OCI-LY7 (cell line): ENCODE results near the gene LRRC28. TPM values are rescaled to one million over a fixed set of nuclear protein-coding genes. Genes with fewer than 3 reads are reported as not detected.

Source experiments
- BruUV-seq: library from RNA; stranded (reverse); fragments of 400-500 nt; replicated peaks from 2 replicates; lab custom pipeline; 2021; lab: Mats Ljungman, UMichigan
- CTCF ChIA-PET: fragments of 300-600 bp; sonication (Branson Sonifier 250); formaldehyde crosslinking; loops from one replicate; lab custom pipeline; 2022; ENCODE audit warnings: antibody characterized with exemption; ENCODE audit not compliant: unreplicated experiment; lab: Charles Lee
- POLR2A ChIA-PET: fragments of 300-600 bp; sonication (Branson Sonifier 250); formaldehyde crosslinking; loops from one replicate; lab custom pipeline; 2022; ENCODE audit warnings: antibody characterized with exemption; lab: Charles Lee
- DNase-seq: peaks from one replicate; pipeline ENCODE4 v3.0.0-alpha.2; 2015; ENCODE audit warnings: low spot score
- H2AFZ ChIP-seq: fragments of 200-600 bp; sonication (generic), shearing (Covaris generic); 2 replicates; pipeline ENCODE4 v1.6.1; 2014; ENCODE audit warnings: mild to moderate bottlenecking, antibody characterized with exemption, low read length, moderate library complexity
- H3K27ac ChIP-seq: fragments of 200-600 bp; sonication (generic); 2 replicates; pipeline ENCODE4 v1.5.1; 2014; ENCODE audit warnings: mixed run types, low read depth, mild to moderate bottlenecking, moderate library complexity, low read length, inconsistent platforms; ENCODE audit not compliant: poor library complexity, severe bottlenecking
- H3K36me3 ChIP-seq: fragments of 200-600 bp; sonication (generic); 2 replicates; pipeline ENCODE4 v1.6.1; 2014; ENCODE audit warnings: mild to moderate bottlenecking, antibody characterized with exemption, low read length, moderate library complexity, mixed read lengths; ENCODE audit not compliant: insufficient read depth
- H3K4me1 ChIP-seq: fragments of 200-600 bp; sonication (generic); 2 replicates; pipeline ENCODE4 v1.5.1; 2014; ENCODE audit warnings: mild to moderate bottlenecking, low read length; ENCODE audit not compliant: insufficient read depth, poor library complexity, severe bottlenecking
- H3K4me2 ChIP-seq: fragments of 200-600 bp; sonication (generic); 2 replicates; pipeline ENCODE4 v1.6.1; 2014; ENCODE audit warnings: mild to moderate bottlenecking, low read length
- H3K4me3 ChIP-seq: fragments of 200-600 bp; sonication (generic); 2 replicates; pipeline ENCODE4 v1.5.1; 2014; ENCODE audit warnings: mild to moderate bottlenecking, low read depth, low read length; ENCODE audit not compliant: poor library complexity, severe bottlenecking
- H3K79me2 ChIP-seq: fragments of 200-600 bp; sonication (generic); 2 replicates; pipeline ENCODE4 v1.6.1; 2016; ENCODE audit warnings: low read depth, mild to moderate bottlenecking, low read length, moderate library complexity, mixed read lengths; ENCODE audit not compliant: insufficient read depth
- H3K9me2 ChIP-seq: fragments of 200-600 bp; sonication (generic); 2 replicates; pipeline ENCODE4 v1.6.1; 2016; ENCODE audit warnings: mild to moderate bottlenecking, low read length, mixed read lengths; ENCODE audit not compliant: insufficient read depth
- H3K9me3 ChIP-seq: fragments of 200-600 bp; sonication (generic); 2 replicates; pipeline ENCODE4 v1.6.1; 2014; ENCODE audit warnings: mild to moderate bottlenecking, mixed run types, low read length, mixed read lengths
- H4K20me1 ChIP-seq: fragments of 200-600 bp; sonication (generic); 2 replicates; pipeline ENCODE4 v1.6.1; 2014; ENCODE audit warnings: mild to moderate bottlenecking, antibody characterized with exemption, low read length, moderate library complexity, mixed read lengths; ENCODE audit not compliant: insufficient read depth
- CTCF ChIP-seq: fragments of 200-600 bp; sonication (generic); conservative IDR thresholded peaks from 2 replicates; pipeline ENCODE4 v1.5.1; 2014; ENCODE audit warnings: mild to moderate bottlenecking, antibody characterized with exemption, low read length, moderate library complexity, mixed read lengths
- EZH2phosphoT487 ChIP-seq: fragments of 200-600 bp; sonication (generic); IDR thresholded peaks from 2 replicates; pipeline ENCODE4 v1.6.1; 2018; ENCODE audit warnings: low read depth, borderline replicate concordance, mild to moderate bottlenecking, mixed run types, antibody characterized with exemption, low read length, moderate library complexity, mixed read lengths
- intact Hi-C: fragments of 100-400 bp; cut with micrococcal nuclease; formaldehyde crosslinking; loops from one replicate; pipeline ENCODE4 v1.10.0; 2022; ENCODE audit not compliant: unreplicated experiment
- total RNA-seq, 2 experiments: library from RNA; depleted of rRNA in 1 of 2; stranded (reverse); fragments of >200 nt in 1 of 2; shearing (Covaris generic) in 1 of 2; gene quantifications; 2 replicates each; pipeline ENCODE4 v1.2.3, GENCODE V29; 2014 to 2022

Gene LRRC28
- total RNA-seq, 2 experiments from 2014 or later: 25.7 to 30.2 TPM

GRCh38 chr15:99344639-99345038 is 93.4 kb downstream of the LRRC28 start:
- POLR2A ChIA-PET: interaction anchor here (1.5 kb wide), 1 partner anchor 10 kb away, joined by 5 read pairs; no protein-coding TSS in a partner anchor
- Histone ChIP-seq H3K4me2 (no peak overlapping the region), H3K9me2 (no peaks in the 10 kb centered on the region), H3K36me3 (no peaks in the 10 kb centered on the region), H3K27ac (no peak overlapping the region), H3K79me2 (no peaks in the 10 kb centered on the region), H2AFZ (no peak overlapping the region), H3K9me3 (no peaks in the 10 kb centered on the region), H3K4me1 (no peaks in the 10 kb centered on the region), H4K20me1 (no peaks in the 10 kb centered on the region; the same call in 1 of the 2 replicates), H3K4me3 (no peak overlapping the region)
- no peak for DNase-seq
- intact Hi-C loops: no loop called here
- no TSS peak for BruUV-seq
- CTCF ChIA-PET: no interaction called here
- TF ChIP-seq EZH2phosphoT487: no peak
- TF ChIP-seq CTCF: no peak

- ChIA-PET CTCF (no interaction called here), POLR2A (interaction anchor here (0.6 to 1.5 kb wide), 2 partner anchors 10 to 76 kb away, joined by 3 to 5 read pairs; no protein-coding TSS in a partner anchor)
- DNase-seq: no peak
- no peak for TF ChIP-seq EZH2phosphoT487
- no peak for TF ChIP-seq CTCF
- Histone ChIP-seq H3K4me1 (no peaks in the 10 kb centered on the region), H3K36me3 (no peaks in the 10 kb centered on the region), H3K4me3 (no peak overlapping the region), H3K9me2 (no peaks in the 10 kb centered on the region), H3K27ac (no peak overlapping the region), H4K20me1 (no peaks in the 10 kb centered on the region; the same call in 1 of the 2 replicates), H3K4me2 (no peak overlapping the region), H2AFZ (no peak overlapping the region), H3K9me3 (no peaks in the 10 kb centered on the region), H3K79me2 (no peaks in the 10 kb centered on the region)
- intact Hi-C loops: no loop called here
- no TSS peak for BruUV-seq
Measured at GRCh38 chr15:99345242-99345641, 94.0 kb downstream of the LRRC28 start.

- H3K36me3 ChIP-seq: no peaks in the 10 kb centered on the region
- no TSS peak for BruUV-seq
- H3K79me2 ChIP-seq: no peaks in the 10 kb centered on the region
- ChIA-PET POLR2A (no interaction called here), CTCF (no interaction called here)
- H3K9me3 ChIP-seq: no peaks in the 10 kb centered on the region
- H4K20me1 ChIP-seq: no peaks in the 10 kb centered on the region; the same call in 1 of the 2 replicates
- peak; percentile 6 for DNase-seq
- no peak overlapping the region for H3K4me2 ChIP-seq
- H3K4me1 ChIP-seq: no peaks in the 10 kb centered on the region
- no peaks in the 10 kb centered on the region for H3K9me2 ChIP-seq
- no peak for TF ChIP-seq CTCF
- no peak overlapping the region for H3K4me3 ChIP-seq
- no peak overlapping the region for H2AFZ ChIP-seq
- no peak overlapping the region for H3K27ac ChIP-seq
- intact Hi-C loops: no loop called here
Measured at GRCh38 chr15:99345832-99346462, 94.7 kb downstream of the LRRC28 start.
